ENCODE measurements around the gene QSER1.
"Not testable (repeated sequence)": the region's sequence is repeated elsewhere in the genome, so short reads cannot be mapped to it uniquely, and the experiment has no call there.

Gene QSER1

GRCh38 chr11:32886180-32886579, 6.4 kb upstream of the QSER1 start:
- H3K27me3 ChIP-seq (ENCODE audit: low read length) = no peaks in the 10 kb centered on the region
- no peaks in the 10 kb centered on the region for H3F3A ChIP-seq (ENCODE audit: insufficient read depth)
- no peaks in the 10 kb centered on the region for H3K9me3 ChIP-seq (ENCODE audit: insufficient read depth, low read length)
- TF ChIP-seq CTCF (IDR thresholded peaks at IDR 0.05; ENCODE audit: insufficient read depth, low read length, poor library complexity, severe bottlenecking) (no peak), EZH2phosphoT487 (conservative IDR thresholded peaks at IDR 0.05; ENCODE audit: low read length) (no peak)
- no peaks in the 10 kb centered on the region for H3K79me2 ChIP-seq (ENCODE audit: insufficient read depth, low read length)
- H3K27ac ChIP-seq (ENCODE audit: low read depth, low read length) = no peak overlapping the region
- no peak overlapping the region for H3K4me2 ChIP-seq (ENCODE audit: low read depth, low read length, poor library complexity, severe bottlenecking)
- no peak overlapping the region for H3K4me3 ChIP-seq (ENCODE audit: insufficient read depth, low read length, poor library complexity, severe bottlenecking)
- no peaks in the 10 kb centered on the region for H3K9me2 ChIP-seq (replicated peaks; ENCODE audit: insufficient read depth, low read length)
- no peaks in the 10 kb centered on the region for H4K20me1 ChIP-seq (ENCODE audit: low read depth, low read length)
- H3K9ac ChIP-seq (ENCODE audit: low read length) = no peak overlapping the region
- H3K36me3 ChIP-seq (ENCODE audit: low read length) = no peaks in the 10 kb centered on the region
- H2AFZ ChIP-seq (ENCODE audit: low read depth, low read length, severe bottlenecking) = no peak overlapping the region

GRCh38 chr11:32887707-32888383, 4.8 kb upstream of the QSER1 start:
- not testable (repeated sequence) for H3K27me3 ChIP-seq (ENCODE audit: low read length); H4K20me1 ChIP-seq (ENCODE audit: low read depth, low read length); H3K9me3 ChIP-seq (ENCODE audit: insufficient read depth, low read length); H3K79me2 ChIP-seq (ENCODE audit: insufficient read depth, low read length); H3K4me3 ChIP-seq (ENCODE audit: insufficient read depth, low read length, poor library complexity, severe bottlenecking); H3F3A ChIP-seq (ENCODE audit: insufficient read depth); H3K9ac ChIP-seq (ENCODE audit: low read length); H3K4me2 ChIP-seq (ENCODE audit: low read depth, low read length, poor library complexity, severe bottlenecking); H3K36me3 ChIP-seq (ENCODE audit: low read length); H3K9me2 ChIP-seq (replicated peaks; ENCODE audit: insufficient read depth, low read length); H3K27ac ChIP-seq (ENCODE audit: low read depth, low read length); H2AFZ ChIP-seq (ENCODE audit: low read depth, low read length, severe bottlenecking)

GRCh38 chr11:32888384-32888710, 4.3 kb upstream of the QSER1 start:
- not testable (repeated sequence) for H3K4me3 ChIP-seq (ENCODE audit: insufficient read depth, low read length, poor library complexity, severe bottlenecking); H3K27ac ChIP-seq (ENCODE audit: low read depth, low read length); H3K9ac ChIP-seq (ENCODE audit: low read length); H3K9me3 ChIP-seq (ENCODE audit: insufficient read depth, low read length); H3K27me3 ChIP-seq (ENCODE audit: low read length); H4K20me1 ChIP-seq (ENCODE audit: low read depth, low read length); H3K4me2 ChIP-seq (ENCODE audit: low read depth, low read length, poor library complexity, severe bottlenecking); H3K79me2 ChIP-seq (ENCODE audit: insufficient read depth, low read length); H3K36me3 ChIP-seq (ENCODE audit: low read length); H3K9me2 ChIP-seq (replicated peaks; ENCODE audit: insufficient read depth, low read length); H3F3A ChIP-seq (ENCODE audit: insufficient read depth); H2AFZ ChIP-seq (ENCODE audit: low read depth, low read length, severe bottlenecking)

- TF ChIP-seq CTCF (IDR thresholded peaks at IDR 0.05; ENCODE audit: insufficient read depth, low read length, poor library complexity, severe bottlenecking) = no peak
- no peak for TF ChIP-seq EZH2phosphoT487 (conservative IDR thresholded peaks at IDR 0.05; ENCODE audit: low read length)
- H2AFZ ChIP-seq (ENCODE audit: low read depth, low read length, severe bottlenecking) = no peak overlapping the region
- H3K27me3 ChIP-seq (ENCODE audit: low read length) = no peaks in the 10 kb centered on the region
Observed at GRCh38 chr11:32888805-32889204, 3.8 kb upstream of the QSER1 start.

More at GRCh38 chr11:32888805-32889204, 3.8 kb upstream of the QSER1 start:
- Histone ChIP-seq H3K9me2 (replicated peaks; ENCODE audit: insufficient read depth, low read length) (no peaks in the 10 kb centered on the region), H3K4me3 (ENCODE audit: insufficient read depth, low read length, poor library complexity, severe bottlenecking) (no peak overlapping the region), H3K4me2 (ENCODE audit: low read depth, low read length, poor library complexity, severe bottlenecking) (no peak overlapping the region), H4K20me1 (ENCODE audit: low read depth, low read length) (no peaks in the 10 kb centered on the region), H3K27ac (ENCODE audit: low read depth, low read length) (no peak overlapping the region), H3K79me2 (ENCODE audit: insufficient read depth, low read length) (peaks cover 4% of the 10 kb centered on the region; the same call in 1 of the 2 replicates), H3K9ac (ENCODE audit: low read length) (no peak overlapping the region), H3K9me3 (ENCODE audit: insufficient read depth, low read length) (no peaks in the 10 kb centered on the region), H3F3A (ENCODE audit: insufficient read depth) (peaks cover 9% of the 10 kb centered on the region; the same call in 1 of the 2 replicates), H3K36me3 (ENCODE audit: low read length) (no peaks in the 10 kb centered on the region)

Measured in SU-DHL-6 (cell line).